ENCODE measurements around the gene PPM1J. TPM values are rescaled to one million over a fixed set of nuclear protein-coding genes. Genes with fewer than 3 reads are reported as not detected.

The PPM1J gene
- total RNA-seq, 6 experiments from 2014 or later, result 1.1 to 1.7 (median 1.4) TPM

DNA sequence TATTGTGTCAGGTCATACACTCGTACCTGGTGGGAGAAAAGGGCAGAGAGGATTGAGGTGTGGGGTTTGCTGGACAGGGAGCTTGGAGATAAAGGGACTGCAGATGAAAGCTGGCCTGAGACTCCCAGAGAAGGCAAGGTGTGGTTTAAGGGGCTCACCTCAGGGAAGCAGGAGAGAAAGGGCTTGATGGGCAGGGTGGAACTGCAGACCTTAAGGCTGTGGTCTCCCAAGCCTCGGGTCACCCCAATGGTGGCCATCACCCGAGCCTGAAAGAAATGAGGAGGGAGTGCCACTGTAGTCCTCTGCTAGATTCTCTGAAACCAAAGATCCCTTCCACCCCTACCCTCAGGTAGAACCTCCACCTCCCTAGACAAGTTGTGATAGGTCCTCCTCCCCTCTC, 4.5 kb downstream of the PPM1J start:
- H3K9me3 Mint-ChIP-seq, result no peaks in the 10 kb centered on the region
- H3K27ac Mint-ChIP-seq, result no peak overlapping the region
- H3K4me3 Mint-ChIP-seq, result no peak overlapping the region
- no peak for TF ChIP-seq CTCF (IDR thresholded peaks at IDR 0.05)
- DNase-seq, result no peak
- peaks cover under 1% of the 10 kb centered on the region for H3K27me3 Mint-ChIP-seq (ENCODE audit: insufficient read depth)
- peaks cover 19% of the 10 kb centered on the region for H3K4me1 Mint-ChIP-seq (ENCODE audit: low read depth)
- no peaks in the 10 kb centered on the region for H3K36me3 Mint-ChIP-seq (ENCODE audit: low read depth)

DNA sequence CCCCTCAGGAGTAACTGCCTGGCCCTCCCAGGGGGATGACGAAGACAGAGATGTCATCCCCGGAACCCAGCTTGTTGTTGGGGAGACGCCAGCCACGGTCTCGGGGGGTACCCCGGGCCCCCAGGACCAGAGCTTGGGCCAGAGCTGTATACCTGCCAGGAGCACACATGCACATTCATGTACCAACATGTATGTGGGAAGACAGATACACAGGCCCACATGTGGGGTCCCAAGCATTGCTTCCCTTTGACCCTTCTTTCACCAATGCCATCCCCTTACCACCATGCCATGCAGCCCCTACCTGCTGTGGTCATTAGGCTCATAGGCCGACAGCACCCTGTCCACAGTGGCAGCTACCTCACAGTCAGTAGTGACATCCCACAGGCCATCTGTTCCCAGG, 5.0 kb downstream of the PPM1J start:
- H3K36me3 Mint-ChIP-seq (ENCODE audit: low read depth), result no peaks in the 10 kb centered on the region
- peaks cover 5% of the 10 kb centered on the region for H3K27me3 Mint-ChIP-seq (ENCODE audit: insufficient read depth)
- no peak for TF ChIP-seq CTCF (IDR thresholded peaks at IDR 0.05)
- no peak overlapping the region for H3K4me3 Mint-ChIP-seq
- H3K4me1 Mint-ChIP-seq (ENCODE audit: low read depth), result peaks cover 23% of the 10 kb centered on the region
- no peak for DNase-seq
- H3K27ac Mint-ChIP-seq, result no peak overlapping the region
- no peaks in the 10 kb centered on the region for H3K9me3 Mint-ChIP-seq

DNA sequence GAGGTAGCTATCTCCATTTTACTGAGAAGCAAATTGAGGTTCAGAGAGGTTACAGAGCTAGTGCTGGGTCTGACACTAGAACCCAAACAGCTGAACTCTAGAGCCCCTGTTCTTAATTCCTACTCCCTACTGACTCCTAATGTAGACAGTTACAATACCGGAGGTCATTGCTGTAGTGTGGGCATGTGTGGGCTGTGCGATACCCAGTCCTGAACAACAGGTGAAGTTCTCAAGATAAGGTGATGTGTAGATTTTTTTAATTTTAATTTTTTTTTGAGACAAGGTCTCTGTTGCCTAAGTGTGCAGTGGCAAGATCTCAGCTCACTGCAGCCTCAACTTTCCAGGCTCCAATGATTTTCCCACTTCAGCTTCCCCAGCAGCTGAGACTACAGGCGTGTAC, 6.6 kb downstream of the PPM1J start:
- Mint-ChIP-seq H3K4me3 (no peak overlapping the region), H3K27me3 (ENCODE audit: insufficient read depth) (peaks cover 6% of the 10 kb centered on the region), H3K27ac (no peak overlapping the region), H3K36me3 (ENCODE audit: low read depth) (no peaks in the 10 kb centered on the region), H3K9me3 (no peaks in the 10 kb centered on the region), H3K4me1 (ENCODE audit: low read depth) (peaks cover 32% of the 10 kb centered on the region)
- no peak for DNase-seq
- no peak for TF ChIP-seq CTCF (IDR thresholded peaks at IDR 0.05)

GRCh38 chr1:112708002-112708448, 7.1 kb downstream of the PPM1J start:
- H3K9me3 Mint-ChIP-seq, result no peaks in the 10 kb centered on the region
- H3K36me3 Mint-ChIP-seq (ENCODE audit: low read depth), result peaks cover 3% of the 10 kb centered on the region

DNA sequence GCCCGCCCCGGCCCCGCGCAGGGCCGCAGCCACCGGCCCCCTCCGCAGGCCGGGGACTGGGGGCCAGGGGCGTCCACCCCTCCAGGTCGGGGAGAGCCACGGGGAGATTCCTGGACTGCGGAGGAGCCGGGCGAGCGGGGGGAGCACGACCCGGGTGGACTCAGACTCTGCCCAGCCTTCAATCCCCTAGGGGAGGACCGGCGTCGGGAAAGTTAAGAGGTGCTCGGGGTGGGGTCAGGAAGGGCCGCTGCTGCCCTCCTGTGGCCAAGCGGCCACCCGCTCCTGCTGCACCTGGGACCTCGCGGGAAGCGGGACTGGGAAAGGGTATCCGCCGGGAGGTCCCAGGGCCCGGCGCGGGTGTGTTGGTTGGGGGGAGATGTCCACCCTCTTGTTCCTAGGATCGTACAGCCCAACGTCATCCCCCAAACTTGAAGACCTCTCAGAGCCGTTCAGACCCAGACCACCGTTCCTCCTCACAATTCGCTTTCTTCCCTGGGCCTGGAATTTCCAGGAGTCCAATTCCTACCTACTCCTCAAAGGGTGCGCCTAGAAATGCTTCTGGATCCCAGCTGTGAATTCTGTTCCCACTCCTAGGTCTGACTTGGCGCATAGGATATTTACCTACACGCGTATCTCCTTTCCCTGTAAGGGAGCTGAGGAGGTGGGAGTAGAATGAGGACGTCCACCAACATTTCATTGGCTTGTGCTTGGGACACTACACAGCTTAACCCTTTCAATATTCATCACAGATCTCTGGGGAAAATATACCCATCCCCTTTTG, 7.7 kb downstream of the PPM1J start:
- Mint-ChIP-seq H3K4me3 (peak overlapping the region; percentile 92), H3K9me3 (no peaks in the 10 kb centered on the region), H3K4me1 (ENCODE audit: low read depth) (peaks cover 43% of the 10 kb centered on the region), H3K27me3 (ENCODE audit: insufficient read depth) (peaks cover 6% of the 10 kb centered on the region), H3K36me3 (ENCODE audit: low read depth) (peaks cover 9% of the 10 kb centered on the region), H3K27ac (peak overlapping the region; percentile 8)
- TF ChIP-seq CTCF (IDR thresholded peaks at IDR 0.05), result peak; percentile 90
- DNase-seq, result peak; percentile 77

More at GRCh38 chr1:112708002-112708448, 7.1 kb downstream of the PPM1J start:
- Mint-ChIP-seq H3K27ac (0 out of 2 replicates have a peak overlapping the region, but pooled peaks have one; percentile 16), H3K4me3 (peak overlapping the region; percentile 92), H3K4me1 (ENCODE audit: low read depth) (peaks cover 37% of the 10 kb centered on the region), H3K27me3 (ENCODE audit: insufficient read depth) (peaks cover 6% of the 10 kb centered on the region)
- no peak for TF ChIP-seq CTCF (IDR thresholded peaks at IDR 0.05)
- no peak for DNase-seq
